ENCODE measurements around the gene CIDEB. TPM values are rescaled to one million over a fixed set of nuclear protein-coding genes. Genes with fewer than 3 reads are reported as not detected.

CIDEB gene
- total and polyA plus RNA-seq, 10 of the 15 experiments (the other 5 are each of a cell fraction or from before 2014, with no cell fraction given), result 0.34 to 6.3 (median 3.2) TPM

DNA sequence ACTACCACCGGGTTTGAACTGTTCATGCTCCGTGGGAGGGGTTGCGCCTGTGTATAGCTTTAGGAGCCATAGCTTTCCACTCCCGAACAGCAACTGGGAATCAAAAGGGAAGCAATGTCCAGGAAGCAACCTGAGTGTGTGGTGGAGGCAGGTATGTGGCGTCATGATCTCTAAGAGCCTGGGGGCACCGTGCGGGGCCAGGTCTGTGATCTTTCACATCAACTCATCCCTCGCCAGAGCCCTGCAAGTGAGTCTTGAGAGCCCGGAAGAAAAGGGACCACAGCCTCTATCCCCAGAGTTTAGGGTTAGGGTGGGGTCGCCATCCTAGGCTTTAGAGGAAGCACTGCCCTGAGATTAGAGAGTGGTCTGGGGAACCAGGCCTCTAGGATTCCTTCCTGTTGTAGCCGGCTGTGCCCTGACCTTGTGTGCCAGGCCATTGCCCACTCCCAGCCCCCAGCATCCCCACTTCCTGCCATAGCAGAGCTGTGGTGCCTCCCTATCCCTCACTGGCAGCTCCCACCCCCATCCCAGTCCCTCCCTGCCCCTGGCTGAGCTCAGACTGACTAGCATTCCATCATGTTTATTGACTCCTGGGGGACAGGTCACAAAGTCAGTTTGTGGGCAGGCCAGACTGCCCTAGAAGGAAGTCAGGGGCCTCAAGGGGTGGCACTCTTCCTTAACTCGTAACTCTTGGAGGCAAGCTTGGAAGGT lies 27.8 kb upstream of the CIDEB start:
- Histone ChIP-seq H3K36me3 (ENCODE audit: control insufficient read depth in 2 of 2, insufficient read depth in 2 of 2, low read length in 1 of 2) (no peaks in the 10 kb centered on the region; a peak in 1 of 4 replicates), H3K9ac (ENCODE audit: control insufficient read depth, insufficient read depth, low read length) (no peak overlapping the region), H4K20me1 (ENCODE audit: control insufficient read depth, insufficient read depth) (no peaks in the 10 kb centered on the region), H3K9me3 (replicated peaks; ENCODE audit: control insufficient read depth, insufficient read depth, low read length) (no peaks in the 10 kb centered on the region), H3K4me3 (no peak overlapping the region), H3K4me1 (ENCODE audit: control insufficient read depth, insufficient read depth, low read length) (peaks cover 24% of the 10 kb centered on the region), H3K27ac (ENCODE audit: control insufficient read depth, insufficient read depth) (no peak overlapping the region), H3K79me2 (ENCODE audit: control insufficient read depth, insufficient read depth, low read length) (no peaks in the 10 kb centered on the region), H3K27me3 (replicated peaks in 1 of 2; ENCODE audit: control insufficient read depth in 2 of 2, insufficient read depth in 2 of 2, low read length in 1 of 2) (peaks cover 2 to 12% of the 10 kb centered on the region in 2 experiments; a peak in 3 of 4 replicates), H2AFZ (ENCODE audit: control insufficient read depth, low read depth, low read length) (no peak overlapping the region), H3K4me2 (ENCODE audit: control insufficient read depth, insufficient read depth) (no peak overlapping the region)
- 80% methylated on average over 12 of the region's 12 CpGs for WGBS (ENCODE audit: insufficient coverage, insufficient replicate concordance, low lambda C conversion rate, missing lambda C conversion rate)
- ChIA-PET SMC1A (ENCODE audit: uncharacterized antibody, unreplicated experiment) (interaction anchor here (0.9 to 7.7 kb wide), 3 partner anchors 88 to 149 kb away, joined by 3 to 73 read pairs (median 4); partner anchors contain the start of gene KHNYN), POLR2A (interaction anchor here (0.6 to 4.0 kb wide), 2 partner anchors 23 to 95 kb away, joined by 3 to 42 read pairs; partner anchors contain the start of genes CBLN3 and KHNYN), RAD21 (ENCODE audit: unreplicated experiment) (interaction anchor here (1.1 to 3.2 kb wide), 3 partner anchors 12 to 96 kb away, joined by 3 to 7 read pairs (median 7); no protein-coding TSS in a partner anchor), CTCF (interaction anchor here (1.0 to 16.6 kb wide), 5 partner anchors 10 to 104 kb away, joined by 3 to 452 read pairs (median 8); partner anchors contain the start of genes CBLN3, KHNYN and SDR39U1)
- no peak for DNase-seq (ENCODE audit: low read depth, low spot score)
- ATAC-seq, result no peak
- TF ChIP-seq BMI1 (IDR thresholded peaks at IDR 0.05; ENCODE audit: borderline replicate concordance), result no peak
- TF ChIP-seq ZNF592 (IDR thresholded peaks at IDR 0.05), result no peak
- TF ChIP-seq MTA2 (IDR thresholded peaks at IDR 0.05; ENCODE audit: low read depth), result no peak
- no peak for TF ChIP-seq E2F4 (IDR thresholded peaks at IDR 0.05; ENCODE audit: low read depth, low read length)
- no peak for TF ChIP-seq TCF3 (IDR thresholded peaks at IDR 0.05; ENCODE audit: borderline replicate concordance, insufficient read depth, low read depth, low read length)
- TF ChIP-seq, protein P1, sequence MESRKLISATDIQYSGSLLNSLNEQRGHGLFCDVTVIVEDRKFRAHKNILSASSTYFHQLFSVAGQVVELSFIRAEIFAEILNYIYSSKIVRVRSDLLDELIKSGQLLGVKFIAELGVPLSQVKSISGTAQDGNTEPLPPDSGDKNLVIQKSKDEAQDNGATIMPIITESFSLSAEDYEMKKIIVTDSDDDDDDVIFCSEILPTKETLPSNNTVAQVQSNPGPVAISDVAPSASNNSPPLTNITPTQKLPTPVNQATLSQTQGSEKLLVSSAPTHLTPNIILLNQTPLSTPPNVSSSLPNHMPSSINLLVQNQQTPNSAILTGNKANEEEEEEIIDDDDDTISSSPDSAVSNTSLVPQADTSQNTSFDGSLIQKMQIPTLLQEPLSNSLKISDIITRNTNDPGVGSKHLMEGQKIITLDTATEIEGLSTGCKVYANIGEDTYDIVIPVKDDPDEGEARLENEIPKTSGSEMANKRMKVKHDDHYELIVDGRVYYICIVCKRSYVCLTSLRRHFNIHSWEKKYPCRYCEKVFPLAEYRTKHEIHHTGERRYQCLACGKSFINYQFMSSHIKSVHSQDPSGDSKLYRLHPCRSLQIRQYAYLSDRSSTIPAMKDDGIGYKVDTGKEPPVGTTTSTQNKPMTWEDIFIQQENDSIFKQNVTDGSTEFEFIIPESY (IDR thresholded peaks at IDR 0.05), result no peak
- TF ChIP-seq MYB (IDR thresholded peaks at IDR 0.05; ENCODE audit: borderline replicate concordance, low read depth, low read length), result no peak
- TF ChIP-seq TAF1 (IDR thresholded peaks at IDR 0.05; ENCODE audit: borderline replicate concordance, low read depth, low read length), result no peak
- in situ Hi-C loops (cut with MboI), result no loop called here
- BruUV-seq (replicated peaks), result no TSS peak
- FAIRE-seq, result no peak
- intact Hi-C loops (cut with micrococcal nuclease; ENCODE audit: unreplicated experiment), result no loop called here
